ENCODE data around the gene DYNLL2. TPM values are rescaled to one million over a fixed set of nuclear protein-coding genes. Genes with fewer than 3 reads are reported as not detected.

Gene DYNLL2
- total and polyA plus RNA-seq, 9 of the 15 experiments (the other 6 are each of a cell fraction or from before 2014, with no cell fraction given), result 1.8 to 24.5 (median 13.0) TPM

- TF ChIP-seq HMBOX1 (IDR thresholded peaks at IDR 0.05) (peak; percentile 75), ZNF707 (CRISPR knock-in tag; conservative IDR thresholded peaks at IDR 0.05) (no peak), CTCF (IDR thresholded peaks at IDR 0.05 in 2 of 3, conservative IDR thresholded peaks at IDR 0.05 in 1 of 3; ENCODE audit: insufficient read depth in 2 of 3, low read depth in 1 of 3, low read length in 3 of 3) (peak; percentile 32 to 75 (median 66); a peak in 5 of 6 replicates), EP400 (IDR thresholded peaks at IDR 0.05) (peak; percentile 11; the same call in 1 of the 2 replicates), POLR2AphosphoS5 (IDR thresholded peaks at IDR 0.05; ENCODE audit: control insufficient read depth, insufficient read depth, low read depth, low read length) (no peak), SMARCA5 (IDR thresholded peaks at IDR 0.05) (no peak), ZNF398 (CRISPR knock-in tag; IDR thresholded peaks at IDR 0.05) (no peak), REST (IDR thresholded peaks at IDR 0.05; ENCODE audit: borderline replicate concordance) (peak; percentile 86), REST (CRISPR knock-in tag; IDR thresholded peaks at IDR 0.05; ENCODE audit: low read depth) (no peak; the same call in 1 of the 2 replicates), MCM7 (IDR thresholded peaks at IDR 0.05) (no peak), CHD1 (IDR thresholded peaks at IDR 0.05; ENCODE audit: low read length) (peak; percentile 35), PHF21A (IDR thresholded peaks at IDR 0.05; ENCODE audit: borderline replicate concordance, low read depth) (no peak), SMARCC2 (IDR thresholded peaks at IDR 0.05; ENCODE audit: low read depth) (peak; percentile 29; the same call in 1 of the 2 replicates), JUND (IDR thresholded peaks at IDR 0.05; ENCODE audit: borderline replicate concordance, low read depth, low read length) (no peak), JUND (tag; IDR thresholded peaks at IDR 0.05; ENCODE audit: borderline replicate concordance, low read depth, low read length) (no peak)
Measured at GRCh38 chr17:58084317-58084981, 1.2 kb downstream of the DYNLL2 start (continued).
